ENCODE data around the gene TYROBP.

GRCh38 chr19:35935911-35936737, 28.0 kb upstream of the TYROBP start, which contains the start of gene LRFN3:
- TF ChIP-seq REST (IDR thresholded peaks at IDR 0.05) = no peak
- TF ChIP-seq, protein P1, sequence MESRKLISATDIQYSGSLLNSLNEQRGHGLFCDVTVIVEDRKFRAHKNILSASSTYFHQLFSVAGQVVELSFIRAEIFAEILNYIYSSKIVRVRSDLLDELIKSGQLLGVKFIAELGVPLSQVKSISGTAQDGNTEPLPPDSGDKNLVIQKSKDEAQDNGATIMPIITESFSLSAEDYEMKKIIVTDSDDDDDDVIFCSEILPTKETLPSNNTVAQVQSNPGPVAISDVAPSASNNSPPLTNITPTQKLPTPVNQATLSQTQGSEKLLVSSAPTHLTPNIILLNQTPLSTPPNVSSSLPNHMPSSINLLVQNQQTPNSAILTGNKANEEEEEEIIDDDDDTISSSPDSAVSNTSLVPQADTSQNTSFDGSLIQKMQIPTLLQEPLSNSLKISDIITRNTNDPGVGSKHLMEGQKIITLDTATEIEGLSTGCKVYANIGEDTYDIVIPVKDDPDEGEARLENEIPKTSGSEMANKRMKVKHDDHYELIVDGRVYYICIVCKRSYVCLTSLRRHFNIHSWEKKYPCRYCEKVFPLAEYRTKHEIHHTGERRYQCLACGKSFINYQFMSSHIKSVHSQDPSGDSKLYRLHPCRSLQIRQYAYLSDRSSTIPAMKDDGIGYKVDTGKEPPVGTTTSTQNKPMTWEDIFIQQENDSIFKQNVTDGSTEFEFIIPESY (IDR thresholded peaks at IDR 0.05) = no peak
- TF ChIP-seq CTCF (IDR thresholded peaks at IDR 0.05; ENCODE audit: low read depth, low read length, missing input control) = no peak
- peak; percentile 33 for TF ChIP-seq YY1 (IDR thresholded peaks at IDR 0.05)
- TF ChIP-seq GABPA (IDR thresholded peaks at IDR 0.05 in 1 of 2, conservative IDR thresholded peaks at IDR 0.05 in 1 of 2) = no peak
- TF ChIP-seq HNF4G (IDR thresholded peaks at IDR 0.05) = no peak
- no peak for TF ChIP-seq SP1 (IDR thresholded peaks at IDR 0.05)
